ENCODE results near the gene MEMO1.
"Not testable (repeated sequence)": the region's sequence is repeated elsewhere in the genome, so short reads cannot be mapped to it uniquely, and the experiment has no call there.

Gene MEMO1

DNA sequence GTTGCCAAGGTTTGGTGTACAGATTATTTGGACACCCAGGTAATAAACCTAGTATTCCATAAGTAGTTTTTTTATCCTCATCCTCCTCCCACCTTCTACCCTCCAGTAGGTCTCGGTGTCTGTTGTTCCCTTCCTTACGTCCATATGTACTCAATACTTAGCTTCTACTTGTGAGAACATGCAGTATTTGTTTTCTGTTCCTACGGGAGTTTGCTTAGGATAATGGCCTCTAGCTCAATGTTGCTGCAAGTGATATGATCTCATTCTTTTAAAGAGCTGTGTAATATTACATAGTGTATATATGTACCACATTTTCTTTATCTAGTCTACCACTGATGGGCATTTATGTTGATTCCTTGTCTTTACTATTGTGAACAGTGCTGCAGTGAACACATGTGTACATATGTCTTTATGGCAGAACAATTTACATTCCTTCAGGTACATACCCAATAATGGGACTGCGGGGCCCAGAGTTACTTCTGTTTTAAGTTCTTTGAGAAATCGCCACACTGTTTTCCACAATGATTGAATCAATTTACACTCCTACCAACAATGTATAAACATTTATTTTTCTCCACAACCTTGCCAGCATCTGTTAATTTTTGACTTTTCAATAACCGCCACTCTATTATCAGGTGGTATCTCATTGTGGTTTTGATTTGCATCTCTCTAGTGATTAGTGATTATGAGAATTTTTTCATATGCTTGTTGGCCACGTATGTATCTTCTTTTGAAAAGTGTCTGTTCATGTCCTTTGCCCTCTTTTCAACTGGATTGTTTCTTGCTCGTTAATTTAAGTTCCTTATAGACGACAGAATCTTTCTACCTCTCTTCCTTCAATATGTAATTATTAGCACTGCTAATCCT is 88.0 kb downstream of the MEMO1 start:
- FAIRE-seq (peak; percentile 70), DNase-seq (ENCODE audit: extremely low spot score, insufficient read length, low read depth) (no peak)

DNA sequence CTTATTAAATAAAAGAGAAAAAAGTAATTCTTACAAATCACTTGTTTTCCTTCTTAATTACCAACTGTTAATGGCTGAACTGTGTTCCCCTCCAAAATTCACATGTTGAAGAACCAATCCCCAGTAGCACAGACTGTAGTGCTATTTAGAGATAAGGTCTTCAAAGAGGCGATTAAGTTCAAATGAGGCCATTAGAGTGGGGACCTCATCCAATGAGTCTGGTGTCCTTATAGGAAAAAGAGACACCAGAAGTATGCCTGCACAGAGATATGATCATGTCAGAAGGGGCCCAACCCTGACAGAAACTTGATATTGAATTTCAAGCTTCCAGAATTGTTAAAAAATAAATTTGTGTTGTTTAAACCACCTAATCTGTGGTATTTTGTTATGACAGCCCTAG is 89.8 kb downstream of the MEMO1 start:
- FAIRE-seq (no peak), DNase-seq (ENCODE audit: extremely low spot score, insufficient read length, low read depth) (no peak)

DNA sequence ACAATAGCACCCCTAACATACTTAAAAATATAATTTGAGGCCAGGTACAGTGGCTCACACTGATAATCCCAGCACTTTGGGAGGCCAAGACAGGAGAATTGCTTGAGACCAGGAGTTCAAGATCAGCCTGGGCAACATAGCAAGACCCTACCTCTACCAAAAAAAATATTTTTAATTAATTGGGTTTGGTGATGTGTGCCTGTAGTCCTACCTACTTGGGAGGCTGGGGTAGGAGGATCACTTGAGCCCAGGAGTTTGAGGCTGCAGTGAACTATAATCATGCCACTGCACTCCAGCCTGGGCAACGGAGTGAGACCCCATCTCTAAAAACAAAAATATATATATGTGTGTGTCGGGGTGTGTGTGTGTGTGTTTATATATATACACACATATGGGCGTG is 91.3 kb downstream of the MEMO1 start:
- FAIRE-seq (no peak), DNase-seq (ENCODE audit: extremely low spot score, insufficient read length, low read depth) (no peak)

DNA sequence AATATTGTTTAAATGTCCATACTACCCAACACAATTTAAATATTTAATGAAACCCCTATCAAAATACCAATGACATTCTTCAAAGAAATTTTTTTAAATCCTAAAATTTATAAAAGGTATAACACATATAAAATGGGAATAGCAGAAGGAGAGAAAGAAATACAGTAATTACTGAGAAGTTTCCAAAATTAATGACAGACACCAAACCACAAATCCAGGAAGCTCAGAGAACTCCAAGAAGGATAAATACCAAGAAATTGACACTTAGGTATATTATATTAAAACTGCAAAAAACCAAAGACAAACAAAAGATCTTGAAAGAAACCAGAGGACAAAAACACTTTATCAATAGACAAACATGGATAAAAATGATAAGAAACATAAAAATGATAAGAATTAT is 101.1 kb downstream of the MEMO1 start:
- DNase-seq (ENCODE audit: extremely low spot score, insufficient read length, low read depth) (no peak), FAIRE-seq (no peak)

DNA sequence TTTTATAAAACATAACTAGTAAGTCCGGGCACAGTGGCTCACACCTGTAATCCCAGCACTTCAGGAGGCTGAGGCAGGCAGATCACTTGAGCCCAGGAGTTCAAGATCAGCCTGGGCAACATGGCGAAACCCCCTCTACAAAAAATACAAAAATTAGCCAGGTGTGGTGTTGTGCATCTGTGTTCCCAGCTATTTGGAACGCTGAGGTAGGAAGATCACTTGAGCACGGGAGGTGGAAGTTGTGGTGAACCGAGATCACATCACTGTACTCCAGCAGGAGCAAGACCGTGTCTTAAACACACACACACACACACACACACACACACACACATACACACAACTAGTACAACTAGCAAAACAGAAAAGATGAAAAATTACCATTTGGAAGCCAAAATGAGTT is 103.3 kb downstream of the MEMO1 start:
- peak; percentile 44 for FAIRE-seq
- DNase-seq (ENCODE audit: extremely low spot score, insufficient read length, low read depth): not testable (repeated sequence)

DNA sequence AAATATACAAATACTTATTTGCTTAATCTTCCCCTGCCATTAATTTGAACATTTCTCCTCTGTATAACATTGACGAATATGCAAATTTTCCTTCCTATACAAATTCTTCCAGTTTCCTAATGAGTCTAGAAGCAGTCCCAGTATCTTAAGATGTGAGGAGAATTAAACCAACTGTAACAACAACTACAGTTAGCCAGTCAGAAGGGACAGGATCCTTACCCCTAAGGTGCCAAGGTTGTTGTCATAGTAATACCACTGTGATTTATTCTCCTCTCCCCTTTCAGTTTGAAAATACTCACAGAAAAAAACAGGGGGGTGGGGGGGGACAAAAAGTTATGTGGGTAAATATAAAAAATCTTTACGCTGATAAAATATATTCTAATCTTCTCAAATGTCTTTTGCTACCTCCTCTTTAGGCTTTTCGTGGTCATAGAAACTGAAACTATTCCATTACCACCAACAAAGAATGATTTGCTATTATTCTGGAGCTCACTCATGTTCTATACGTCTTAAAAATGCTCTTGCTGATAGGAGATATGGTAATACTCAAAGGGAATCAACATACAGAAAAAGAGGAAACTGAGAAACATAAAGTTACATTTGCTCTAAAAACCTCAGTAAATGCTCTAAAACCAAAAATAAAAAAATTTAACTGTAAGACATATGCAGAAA is 107.6 kb downstream of the MEMO1 start:
- no peak for DNase-seq (ENCODE audit: extremely low spot score, insufficient read length, low read depth)
- peak; percentile 12 for FAIRE-seq

DNA sequence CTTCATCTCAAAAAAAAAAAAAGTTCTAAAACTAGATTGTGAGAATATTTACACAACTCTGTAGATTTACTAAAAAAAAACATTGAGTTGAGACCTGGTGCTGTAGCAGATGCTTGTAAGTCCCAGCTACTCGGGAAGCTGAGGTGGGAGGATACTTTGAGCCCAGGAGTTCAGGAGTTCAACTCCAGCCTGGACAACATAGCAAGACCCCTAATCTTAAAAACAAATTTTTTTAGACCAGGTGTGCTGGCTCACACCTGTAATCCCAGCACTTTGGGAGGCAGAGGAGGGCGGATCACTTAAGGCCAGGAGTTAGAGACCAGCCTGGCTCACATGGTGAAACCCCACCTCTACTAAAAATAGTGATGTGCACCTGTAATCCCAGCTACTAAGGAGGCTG is 108.9 kb downstream of the MEMO1 start:
- FAIRE-seq (no peak), DNase-seq (ENCODE audit: extremely low spot score, insufficient read length, low read depth) (no peak)

DNA sequence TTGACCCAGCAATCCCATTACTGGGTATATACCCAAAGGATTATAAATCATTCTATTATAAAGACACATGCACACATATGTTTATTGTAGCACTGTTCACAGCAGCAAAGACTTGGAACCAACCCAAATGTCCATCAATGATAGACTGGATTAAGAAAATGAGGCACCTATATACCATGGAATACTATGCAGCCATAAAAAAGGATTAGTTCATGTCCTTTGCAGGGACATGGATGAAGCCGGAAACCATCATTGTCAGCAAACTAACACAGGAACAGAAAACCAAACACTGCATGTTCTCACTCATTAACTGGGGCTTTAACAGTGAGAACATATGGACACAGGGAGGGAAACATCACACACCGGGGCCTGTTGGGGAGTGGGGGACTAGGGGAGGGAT is 110.7 kb downstream of the MEMO1 start:
- DNase-seq (ENCODE audit: extremely low spot score, insufficient read length, low read depth); FAIRE-seq: not testable (repeated sequence)

DNA sequence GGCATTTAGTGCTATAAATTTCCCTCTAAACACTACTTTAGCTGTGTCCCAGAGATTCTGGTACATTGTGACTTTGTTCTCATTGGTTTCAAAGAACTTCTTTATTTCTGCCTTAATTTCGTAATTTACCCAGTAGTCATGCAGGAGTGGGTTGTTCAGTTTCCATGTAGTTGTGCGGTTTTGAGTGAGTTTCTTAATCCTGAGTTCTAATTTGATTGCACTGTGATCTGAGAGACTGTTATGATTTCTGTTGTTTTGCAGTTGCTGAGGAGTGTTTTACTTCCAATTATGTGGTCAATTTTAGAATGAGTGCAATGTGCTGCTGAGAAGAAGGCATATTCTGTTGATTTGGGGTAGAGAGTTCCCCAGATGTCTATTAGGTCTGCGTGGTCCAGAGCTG is 112.5 kb downstream of the MEMO1 start:
- DNase-seq (ENCODE audit: extremely low spot score, insufficient read length, low read depth); FAIRE-seq: not testable (repeated sequence)

DNA sequence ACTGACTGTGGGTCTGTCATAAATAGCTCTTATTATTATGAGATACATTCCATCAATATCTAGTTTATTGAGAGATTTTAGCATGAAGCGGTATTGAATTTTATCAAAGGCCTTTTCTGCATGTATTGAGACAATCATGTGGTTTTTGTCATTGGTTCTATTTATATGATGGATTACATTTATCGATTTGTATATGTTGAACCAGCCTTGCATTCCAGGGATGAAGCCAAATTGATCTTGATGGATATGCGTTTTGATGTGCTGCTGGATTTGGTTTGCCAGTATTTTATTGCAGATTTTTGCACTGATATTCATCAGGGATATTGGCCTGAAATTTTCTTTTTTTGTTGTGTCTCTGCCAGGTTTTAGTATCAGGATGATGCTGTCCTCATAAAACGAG is 113.5 kb downstream of the MEMO1 start:
- FAIRE-seq; DNase-seq (ENCODE audit: extremely low spot score, insufficient read length, low read depth): not testable (repeated sequence)

DNA sequence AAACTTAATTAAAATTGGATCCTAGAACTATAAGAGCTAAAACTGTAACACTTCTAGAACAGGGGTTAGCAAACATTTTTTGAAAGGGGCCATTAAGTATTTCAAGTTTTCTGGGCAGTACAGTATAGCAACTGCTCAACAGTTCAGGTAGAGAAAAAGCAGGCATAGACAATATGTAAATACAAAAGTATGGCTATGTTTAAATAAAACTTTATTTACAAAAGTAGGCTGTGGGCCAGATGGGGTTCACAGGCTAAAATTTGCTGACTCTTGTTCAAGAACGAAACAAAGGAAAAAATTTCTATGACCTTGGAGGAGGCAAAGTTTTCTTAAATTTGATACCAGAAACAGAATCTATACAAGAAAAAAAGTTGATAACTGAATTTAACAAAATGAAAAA is 114.5 kb downstream of the MEMO1 start:
- FAIRE-seq (no peak), DNase-seq (ENCODE audit: extremely low spot score, insufficient read length, low read depth) (no peak)

DNA sequence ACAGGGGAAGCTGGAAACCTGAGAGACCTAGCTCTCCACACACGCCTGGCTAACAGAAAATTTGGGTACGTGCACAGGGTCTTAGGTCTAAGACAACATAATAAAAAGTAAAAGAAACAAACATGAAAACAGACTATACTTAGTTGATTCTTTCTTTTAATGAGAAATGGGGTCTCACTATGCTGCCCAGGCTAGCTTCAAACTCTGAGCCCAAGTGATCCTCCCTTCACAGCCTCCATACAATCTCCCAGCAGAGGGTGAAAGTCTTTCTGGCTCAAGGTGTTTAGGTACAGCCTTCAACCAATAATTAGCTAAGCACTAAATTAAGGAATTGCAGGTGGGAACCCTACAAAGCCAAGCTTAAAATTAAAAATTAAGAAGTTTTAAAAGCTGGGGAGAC is 116.2 kb downstream of the MEMO1 start:
- no peak for DNase-seq (ENCODE audit: extremely low spot score, insufficient read length, low read depth)
- no peak for FAIRE-seq

DNA sequence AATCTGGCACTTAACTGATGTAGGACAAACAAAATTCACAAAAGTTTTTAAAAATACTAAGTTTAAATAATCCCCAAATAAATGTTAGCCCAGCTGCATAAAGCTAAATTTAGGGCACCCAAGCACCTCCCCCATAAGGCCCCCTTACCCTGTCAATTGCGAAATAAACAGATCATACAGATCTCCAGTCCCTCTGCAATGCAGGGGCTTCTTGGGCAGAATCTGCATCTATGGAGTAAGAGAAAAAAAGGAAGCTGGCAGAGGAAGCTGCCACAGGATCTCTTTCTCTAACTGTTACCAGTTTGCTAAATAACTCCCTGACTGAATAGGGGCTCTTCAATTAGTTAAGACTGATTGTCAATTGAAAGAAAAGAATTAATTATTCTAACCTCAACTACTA is 117.7 kb downstream of the MEMO1 start:
- DNase-seq (ENCODE audit: extremely low spot score, insufficient read length, low read depth): no peak

DNA sequence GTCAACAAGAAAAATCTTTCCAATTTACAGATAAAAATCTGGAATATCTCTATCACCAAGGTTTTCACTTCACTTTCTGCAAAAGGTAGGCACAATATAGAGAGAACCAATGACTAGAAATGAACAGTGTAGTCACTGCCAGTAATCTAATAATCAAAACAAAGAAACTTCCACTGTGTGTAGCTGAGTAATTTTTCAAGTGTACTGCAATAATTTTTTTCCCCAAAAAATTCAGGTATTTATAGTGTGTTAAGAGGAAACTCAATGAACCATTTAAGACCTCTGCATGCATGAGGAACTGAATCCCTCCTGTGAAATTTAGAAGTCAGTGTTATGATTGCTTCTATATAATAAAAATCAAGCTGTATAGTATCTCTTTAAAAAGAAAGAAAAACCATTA is 121.8 kb downstream of the MEMO1 start:
- FAIRE-seq (peak; percentile 36), DNase-seq (ENCODE audit: extremely low spot score, insufficient read length, low read depth) (no peak)

More for the DNA sequence above, 117.7 kb downstream of the MEMO1 start:
- FAIRE-seq: no peak

DNA sequence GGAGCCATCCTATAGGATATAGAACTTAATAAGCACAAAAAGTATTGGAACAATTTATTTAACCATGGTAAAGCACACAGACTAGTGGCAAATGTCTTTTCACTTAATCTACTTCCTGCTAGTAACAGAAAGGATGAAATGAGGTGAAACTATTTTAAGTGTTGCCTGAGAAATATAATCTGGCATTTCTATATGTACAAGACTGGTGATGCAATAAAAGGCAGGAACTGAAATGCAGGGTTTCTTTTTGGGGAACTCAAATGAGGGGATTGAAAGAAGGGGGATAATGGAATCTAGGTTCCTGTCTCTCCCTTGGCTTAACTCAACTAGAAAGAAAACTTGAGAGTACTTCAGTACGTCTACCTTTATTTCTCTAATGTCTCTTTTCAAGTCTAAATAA is 122.3 kb downstream of the MEMO1 start:
- FAIRE-seq: no peak
- DNase-seq (ENCODE audit: extremely low spot score, insufficient read length, low read depth): no peak

DNA sequence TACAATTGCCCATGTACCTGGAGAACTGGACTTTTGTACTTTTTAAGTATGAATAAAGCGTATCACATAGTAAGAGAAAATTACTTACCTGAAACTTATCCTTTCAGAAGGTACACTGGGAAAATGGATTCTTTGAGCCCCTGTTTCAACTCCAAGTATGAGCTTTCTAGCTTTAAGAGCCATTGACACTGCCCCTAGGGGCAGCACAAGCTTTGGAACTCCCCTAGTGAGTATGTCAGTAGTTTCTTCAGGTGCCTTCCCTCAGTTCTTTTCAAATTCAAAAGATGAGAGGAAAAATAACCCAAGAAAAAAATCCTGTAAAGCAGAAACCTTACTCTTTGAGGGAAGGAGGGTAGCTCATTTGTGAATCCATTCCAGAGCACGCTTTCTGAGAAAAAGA is 124.1 kb downstream of the MEMO1 start:
- no peak for FAIRE-seq
- DNase-seq (ENCODE audit: extremely low spot score, insufficient read length, low read depth): no peak

DNA sequence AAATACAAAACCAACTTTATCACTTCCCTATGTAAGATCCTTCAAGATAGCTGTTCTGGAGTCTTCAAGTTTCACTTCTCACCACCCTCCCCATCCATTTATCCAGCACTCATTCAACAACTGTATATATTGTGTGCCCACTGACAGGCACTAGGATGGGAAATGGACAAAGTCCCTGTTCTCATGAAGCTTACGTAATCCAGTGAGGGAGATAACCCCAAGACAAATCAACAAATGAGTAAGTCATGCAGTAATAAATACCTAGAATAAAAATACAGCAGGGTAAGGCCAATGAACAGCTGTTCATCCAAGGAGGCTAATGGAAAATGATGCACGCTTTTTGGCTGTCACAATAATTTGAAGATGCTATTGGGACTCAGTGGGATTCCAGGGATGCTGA is 133.8 kb downstream of the MEMO1 start:
- FAIRE-seq (no peak), DNase-seq (ENCODE audit: extremely low spot score, insufficient read length, low read depth) (no peak)

DNA sequence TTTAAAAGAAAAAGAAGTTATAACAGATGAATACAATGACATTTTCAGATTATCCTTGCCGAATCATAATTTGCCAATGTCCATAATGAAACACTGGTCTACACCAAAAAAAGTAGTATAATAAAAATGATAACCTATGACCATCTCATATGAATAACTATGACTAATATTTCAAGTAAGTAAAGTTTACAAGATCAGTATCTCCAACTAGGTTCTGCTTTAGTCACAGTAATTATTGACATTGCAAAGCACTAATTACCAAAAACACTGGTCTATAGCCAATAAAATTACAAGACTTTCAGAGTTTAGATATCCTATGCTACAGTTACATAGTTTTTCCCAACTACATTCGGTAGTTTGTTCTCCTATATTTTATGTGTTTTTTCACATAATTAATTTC is 136.7 kb downstream of the MEMO1 start:
- no peak for DNase-seq (ENCODE audit: extremely low spot score, insufficient read length, low read depth)
- FAIRE-seq: no peak

DNA sequence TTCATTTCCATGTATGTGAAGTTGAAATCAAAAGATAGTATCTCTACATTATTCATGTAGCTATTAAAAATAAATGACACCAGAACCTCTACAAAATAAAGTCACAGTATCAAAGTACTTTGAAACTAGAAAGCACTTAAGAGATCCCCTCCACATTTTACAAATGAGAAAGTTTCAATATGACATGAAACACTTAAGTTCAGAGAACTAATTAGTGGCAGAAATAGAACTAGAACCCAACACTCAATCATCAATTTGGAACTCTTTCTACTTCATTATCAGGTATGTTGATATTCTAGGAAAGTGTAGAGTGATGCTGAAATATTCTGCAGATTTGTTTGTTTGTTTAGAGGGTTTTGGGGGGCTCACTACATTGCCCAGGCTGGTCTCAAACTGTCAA is 145.6 kb downstream of the MEMO1 start:
- no peak for DNase-seq (ENCODE audit: extremely low spot score, insufficient read length, low read depth)
- no peak for FAIRE-seq

DNA sequence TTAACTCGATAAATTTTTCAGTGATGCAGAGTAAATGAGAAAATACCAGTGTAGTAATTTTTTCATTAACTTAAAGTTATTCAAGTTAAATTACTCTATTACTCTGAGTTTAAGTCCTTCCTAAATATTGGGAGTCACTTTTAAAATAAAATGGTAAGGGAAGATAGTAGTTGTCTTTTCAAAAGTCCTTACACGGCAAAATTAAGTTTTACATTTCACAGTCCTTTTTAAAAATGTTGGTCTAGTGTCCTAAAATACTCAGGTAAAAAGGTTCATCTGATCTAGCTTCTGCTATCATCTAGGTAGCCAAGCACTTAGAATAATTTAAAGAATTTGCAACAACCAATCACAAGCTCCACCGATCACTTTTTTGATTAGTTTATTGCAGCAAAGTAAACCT is 146.9 kb downstream of the MEMO1 start:
- DNase-seq (ENCODE audit: extremely low spot score, insufficient read length, low read depth) (no peak), FAIRE-seq (no peak)

DNA sequence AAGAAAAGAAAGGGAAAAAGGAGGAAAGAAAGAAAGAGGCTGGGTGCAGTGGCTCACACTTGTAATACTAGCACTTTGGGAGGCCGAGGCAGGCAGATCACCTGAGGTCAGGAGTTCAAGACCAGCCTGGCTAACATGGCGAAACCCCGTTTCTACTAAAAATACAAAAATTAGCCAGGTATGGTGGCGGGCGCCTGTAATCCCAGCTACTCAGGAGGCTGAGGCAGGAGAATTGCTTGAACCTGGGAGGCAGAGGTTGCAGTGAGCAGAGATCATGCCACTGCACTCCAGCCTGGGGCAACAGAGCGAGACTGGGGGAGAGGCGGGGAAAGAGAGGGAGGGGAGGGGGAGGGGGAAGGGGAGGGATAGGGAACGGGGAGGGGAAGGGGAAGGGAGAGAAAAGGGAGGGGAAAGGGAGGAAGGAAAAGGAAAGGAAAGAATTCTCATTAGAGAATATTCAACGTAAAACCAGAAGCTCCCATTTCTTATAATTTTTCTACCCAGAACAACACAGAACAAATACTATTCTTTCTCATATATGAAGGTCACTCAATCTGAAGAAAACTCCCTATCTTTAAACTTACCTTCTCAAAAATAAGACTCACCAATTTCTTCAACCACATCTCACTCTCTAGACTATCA is 147.7 kb downstream of the MEMO1 start:
- FAIRE-seq; DNase-seq (ENCODE audit: extremely low spot score, insufficient read length, low read depth): not testable (repeated sequence)

Data from GM18507 (cell line).